HG02840 (cell line): ENCODE results near the gene RSU1.

Experiments used
- ATAC-seq: cut with Tn5 transposase; IDR thresholded peaks from one replicate; pipeline ENCODE4 v1.9.1; 2021; ENCODE audit warnings: mild to moderate bottlenecking, moderate library complexity, moderate number of reproducible peaks; ENCODE audit not compliant: unreplicated experiment, low FRiP score

RSU1 gene

DNA sequence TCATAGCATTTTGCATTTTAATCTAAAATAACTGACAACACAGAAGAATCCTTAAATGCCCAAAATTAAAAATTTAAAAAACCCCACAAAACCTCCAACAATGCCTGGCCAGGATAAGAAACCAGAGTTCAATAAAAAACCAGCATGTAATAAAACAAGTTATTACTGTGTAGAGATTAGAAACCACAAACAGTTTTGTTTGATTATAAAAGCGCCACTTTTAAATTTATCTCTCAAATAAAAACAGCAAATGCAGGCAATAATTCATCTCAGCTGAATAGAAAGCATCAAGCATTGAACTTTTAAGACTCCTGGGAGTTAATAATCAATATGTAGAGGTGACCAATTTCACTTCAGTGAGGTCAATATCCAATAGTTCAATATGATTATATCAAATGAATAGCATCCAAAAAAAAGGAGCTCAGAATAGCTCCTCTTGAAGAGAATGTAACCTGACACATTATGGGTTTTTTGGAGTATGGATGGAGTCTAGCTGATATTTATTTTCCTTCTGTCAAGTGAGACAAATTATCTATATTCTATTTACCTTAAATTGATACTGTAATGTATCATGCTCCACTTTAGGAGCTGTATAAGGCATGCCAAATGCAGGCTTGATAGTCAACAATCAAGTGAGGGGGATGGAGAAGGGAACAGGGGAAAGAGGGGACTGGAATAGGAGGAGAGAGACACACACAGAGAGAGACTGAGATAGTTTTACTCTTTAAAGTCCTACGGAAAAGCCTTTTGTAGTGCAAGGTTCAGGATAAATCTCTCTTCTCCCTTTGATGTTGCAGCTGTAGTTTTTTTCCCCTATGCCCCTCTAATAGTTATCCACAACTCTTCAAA lies 130.9 kb downstream of the RSU1 start:
- ATAC-seq, result no peak

DNA sequence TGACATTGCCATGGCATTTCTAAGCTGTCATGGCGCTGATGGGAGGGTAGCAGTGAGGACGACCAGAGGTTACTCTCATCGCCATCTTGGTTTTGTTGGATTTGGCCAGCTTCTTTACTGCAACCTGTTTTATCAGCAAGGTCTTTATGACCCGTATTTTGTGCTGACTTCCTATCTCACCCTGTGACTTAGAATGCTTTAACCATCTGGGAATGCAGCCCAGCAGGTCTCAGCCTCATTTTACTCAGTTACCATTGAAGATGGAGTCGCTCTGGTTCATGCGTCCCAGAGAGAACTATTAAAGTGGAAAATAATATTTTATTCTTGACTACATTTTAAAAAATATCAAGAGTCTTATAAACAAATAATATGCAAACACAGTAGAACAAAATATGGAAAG lies 131.7 kb downstream of the RSU1 start:
- no peak for ATAC-seq

- no peak for ATAC-seq
Measured at GRCh38 chr10:16681521-16681920, 135.7 kb downstream of the RSU1 start.

DNA sequence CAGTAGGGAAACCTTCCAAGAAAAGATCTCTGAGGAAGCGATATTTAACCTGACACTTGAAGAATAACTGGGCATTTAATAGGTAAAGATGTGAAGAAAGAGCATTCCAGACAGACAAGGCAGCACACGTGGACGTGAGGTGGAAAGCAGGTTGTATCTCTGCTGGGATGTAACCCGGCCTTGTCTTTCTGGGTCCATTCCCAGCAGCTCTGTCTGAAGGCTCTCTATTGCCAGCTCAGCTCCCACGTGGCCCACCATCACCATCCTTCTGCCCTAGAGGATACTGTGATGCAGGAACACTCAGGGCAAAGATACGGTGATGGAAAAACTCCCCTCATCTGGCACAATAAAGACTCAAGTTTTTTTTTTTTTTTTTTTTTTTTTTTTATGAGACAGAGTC lies 137.7 kb downstream of the RSU1 start:
- no peak for ATAC-seq

- ATAC-seq, result no peak
Measured at GRCh38 chr10:16675334-16675733, 141.9 kb downstream of the RSU1 start.

- no peak for ATAC-seq
Measured at GRCh38 chr10:16674147-16674703, 143.0 kb downstream of the RSU1 start.

GRCh38 chr10:16673443-16673842 lies 143.8 kb downstream of the RSU1 start:
- no peak for ATAC-seq

DNA sequence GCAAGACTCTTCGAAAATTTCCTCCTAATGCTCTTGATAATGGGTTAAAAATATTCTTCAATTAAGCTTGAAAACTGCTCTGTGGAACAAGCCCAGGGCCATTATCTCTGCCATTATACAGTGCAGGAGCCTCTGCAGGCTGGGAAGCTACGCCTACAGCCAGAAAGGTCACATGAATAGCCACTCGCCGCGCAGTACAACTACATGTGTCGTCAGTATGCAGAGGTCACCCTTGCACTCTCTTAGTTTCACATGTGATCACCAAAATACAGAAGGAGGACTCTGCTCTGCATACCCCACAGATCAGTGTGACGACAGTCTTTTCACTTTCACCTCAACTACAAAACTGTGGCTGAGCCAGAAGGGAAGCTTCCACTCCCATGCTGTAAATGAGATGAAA lies 153.8 kb downstream of the RSU1 start:
- ATAC-seq, result no peak

- no peak for ATAC-seq
Measured at GRCh38 chr10:16662923-16663322, 154.3 kb downstream of the RSU1 start.

- ATAC-seq, result no peak
Measured at GRCh38 chr10:16656895-16657294, 160.3 kb downstream of the RSU1 start.

DNA sequence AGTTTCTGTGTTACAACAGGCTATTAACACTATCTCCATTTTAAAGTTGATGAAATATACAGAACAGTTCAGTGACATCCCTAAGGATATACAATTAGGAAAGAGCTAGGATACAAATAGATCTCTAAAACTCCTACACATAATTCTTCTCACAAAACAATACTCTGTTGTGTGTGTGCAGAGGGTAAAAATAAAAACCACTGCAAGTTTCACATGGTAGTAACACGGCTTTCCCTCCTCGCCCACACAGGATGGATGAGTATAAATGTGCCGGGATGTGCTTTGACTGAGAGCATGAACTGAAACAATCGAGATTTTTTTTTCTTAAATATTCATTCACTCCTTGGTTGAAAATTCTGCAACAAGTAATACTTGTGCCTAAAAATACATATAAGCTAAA lies 164.0 kb downstream of the RSU1 start:
- no peak for ATAC-seq

DNA sequence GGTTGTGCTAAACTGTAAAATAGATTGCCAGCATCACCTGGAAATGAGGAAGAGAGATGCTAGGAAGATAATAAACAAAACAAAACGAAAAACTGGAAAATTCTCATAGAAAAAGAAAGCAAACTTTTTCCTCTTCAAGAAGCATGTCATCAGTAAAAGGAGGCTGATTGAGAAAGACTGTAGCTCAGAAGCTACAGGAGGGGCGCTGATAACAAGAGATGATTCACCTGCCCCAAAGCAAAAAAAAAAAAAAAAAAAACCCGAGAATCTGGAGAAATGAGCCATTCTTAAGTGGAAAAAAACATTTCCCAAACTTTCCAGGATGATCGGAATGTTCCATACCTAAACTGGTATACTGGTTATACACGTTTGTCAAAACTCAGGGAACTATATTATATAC lies 165.1 kb downstream of the RSU1 start:
- no peak for ATAC-seq

DNA sequence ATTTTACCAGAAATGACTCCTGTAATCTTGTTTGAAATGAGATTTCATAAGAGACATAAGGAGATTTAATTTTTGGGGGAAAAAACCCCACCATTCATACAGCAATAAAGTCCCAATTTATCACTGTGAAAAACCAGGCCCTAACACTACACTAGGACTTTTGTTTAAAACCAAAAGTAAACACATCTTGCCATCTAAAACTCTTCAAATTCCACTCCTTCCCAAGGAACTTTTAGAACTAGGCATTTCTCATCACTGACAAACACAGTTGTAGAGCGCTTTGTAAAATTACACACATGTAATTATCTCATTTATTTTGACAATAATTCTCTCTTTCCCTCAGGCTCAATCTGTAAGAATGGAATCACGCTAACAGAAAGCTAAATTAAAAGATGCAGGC lies 167.5 kb downstream of the RSU1 start:
- ATAC-seq, result no peak

GRCh38 chr10:16648366-16648765 lies 168.9 kb downstream of the RSU1 start:
- no peak for ATAC-seq

GRCh38 chr10:16646181-16647059 lies 170.8 kb downstream of the RSU1 start:
- no peak for ATAC-seq

- ATAC-seq, result no peak
Measured at GRCh38 chr10:16644146-16644545, 173.1 kb downstream of the RSU1 start.

- ATAC-seq, result no peak
Measured at GRCh38 chr10:16643502-16643901, 173.7 kb downstream of the RSU1 start.

DNA sequence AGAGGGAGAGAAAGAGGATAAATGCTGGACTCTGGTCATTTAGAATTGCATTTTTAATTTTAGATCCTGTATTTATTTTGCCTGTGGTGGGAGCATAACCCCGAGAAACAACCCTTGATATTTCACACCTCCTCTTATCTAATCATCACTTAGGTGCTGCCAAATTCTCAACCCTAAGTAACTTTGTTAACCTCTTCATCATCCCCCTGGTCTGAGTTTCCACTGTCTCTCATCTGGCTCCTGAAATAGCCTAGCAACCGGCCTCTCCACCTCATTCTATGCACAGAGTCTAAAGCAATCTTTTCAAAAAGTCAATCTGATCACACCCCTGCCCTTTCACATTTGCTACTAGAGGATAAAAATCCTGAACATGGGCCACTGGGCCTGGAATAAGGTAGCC lies 177.1 kb downstream of the RSU1 start:
- no peak for ATAC-seq

DNA sequence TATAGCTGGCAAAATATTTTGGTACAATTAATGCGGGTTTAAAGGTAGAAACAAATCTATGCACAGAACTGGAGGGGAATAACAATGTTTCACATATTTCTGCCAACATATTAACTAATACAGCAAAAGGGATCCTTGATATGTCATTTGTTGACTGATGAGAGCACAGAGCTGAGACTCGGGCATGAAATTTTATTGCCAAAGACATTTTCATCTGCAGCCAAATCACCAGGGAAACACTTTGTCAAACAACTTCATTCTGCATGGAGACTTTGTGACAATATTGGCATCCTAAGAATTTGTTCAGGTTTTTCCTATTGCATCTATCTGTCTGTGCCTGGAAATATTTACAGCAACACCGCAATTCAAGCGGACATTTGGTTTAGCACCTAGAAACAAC lies 177.8 kb downstream of the RSU1 start:
- no peak for ATAC-seq

DNA sequence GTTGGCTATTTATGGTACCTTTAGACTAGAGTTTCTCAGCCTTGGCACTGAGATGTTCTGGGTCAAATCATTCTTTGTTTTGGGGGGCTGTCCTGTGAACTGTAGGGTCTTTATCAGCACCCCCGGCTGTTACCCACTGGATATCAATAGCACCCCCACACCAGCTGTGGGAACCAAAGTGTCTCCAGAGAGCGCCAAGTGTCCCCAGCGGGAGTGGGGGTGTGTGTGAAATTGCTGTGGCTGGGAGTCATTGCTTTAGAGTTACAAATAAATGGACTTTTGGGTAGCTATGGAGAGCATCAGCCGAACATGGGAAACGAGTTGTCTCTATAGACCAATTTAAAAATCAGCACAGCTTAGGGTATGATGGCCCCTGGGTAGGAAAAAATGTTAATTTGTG lies 184.2 kb downstream of the RSU1 start:
- ATAC-seq, result no peak

- no peak for ATAC-seq
Measured at GRCh38 chr10:16626697-16627096, 190.5 kb downstream of the RSU1 start.
